Sigmoid colon (tissue), 4 donors: ENCODE measurements around the gene SPRYD3.
A peak's percentile ranks its signal among the peaks of the same experiment; 100 is the strongest.

Experiments
- EP300 ChIP-seq, 4 donors: sonication (generic); formaldehyde crosslinking; IDR thresholded peaks; one replicate each; pipeline ENCODE4 v1.6.1; 2017; ENCODE audit warnings: antibody characterized with exemption in 4 of 4
- POLR2A ChIP-seq, 2 donors: fragments of 450-650 bp; IDR thresholded peaks; one replicate each; pipeline ENCODE4 v1.6.1; 2016; ENCODE audit warnings: antibody characterized with exemption in 2 of 2, mild to moderate bottlenecking in 2 of 2, moderate library complexity in 2 of 2
- POLR2AphosphoS5 ChIP-seq, 4 donors: sonication (generic); formaldehyde crosslinking; IDR thresholded peaks; one replicate each; pipeline ENCODE4 v1.6.1; 2017; ENCODE audit warnings: antibody characterized with exemption in 4 of 4
- TF ChIP-seq, protein P1 (sequence below), 4 experiments: fragments of 450-650 bp in 3 of 4; fragments of 200-600 bp in 1 of 4; IDR thresholded peaks; one replicate each; pipeline ENCODE4 v1.5.1; 2016 to 2019; ENCODE audit warnings: antibody characterized with exemption in 4 of 4, mild to moderate bottlenecking in 3 of 4, moderate library complexity in 2 of 4

GRCh38 chr12:53054112-53054878, 24.9 kb downstream of the SPRYD3 start:
- TF ChIP-seq POLR2AphosphoS5 (IDR thresholded peaks at IDR 0.05) (peak; percentile 80 to 89 (median 84)), POLR2A (IDR thresholded peaks at IDR 0.05) (peak in 1 of 2 donors; percentile 44), EP300 (IDR thresholded peaks at IDR 0.05) (no peak)
- TF ChIP-seq, protein P1, sequence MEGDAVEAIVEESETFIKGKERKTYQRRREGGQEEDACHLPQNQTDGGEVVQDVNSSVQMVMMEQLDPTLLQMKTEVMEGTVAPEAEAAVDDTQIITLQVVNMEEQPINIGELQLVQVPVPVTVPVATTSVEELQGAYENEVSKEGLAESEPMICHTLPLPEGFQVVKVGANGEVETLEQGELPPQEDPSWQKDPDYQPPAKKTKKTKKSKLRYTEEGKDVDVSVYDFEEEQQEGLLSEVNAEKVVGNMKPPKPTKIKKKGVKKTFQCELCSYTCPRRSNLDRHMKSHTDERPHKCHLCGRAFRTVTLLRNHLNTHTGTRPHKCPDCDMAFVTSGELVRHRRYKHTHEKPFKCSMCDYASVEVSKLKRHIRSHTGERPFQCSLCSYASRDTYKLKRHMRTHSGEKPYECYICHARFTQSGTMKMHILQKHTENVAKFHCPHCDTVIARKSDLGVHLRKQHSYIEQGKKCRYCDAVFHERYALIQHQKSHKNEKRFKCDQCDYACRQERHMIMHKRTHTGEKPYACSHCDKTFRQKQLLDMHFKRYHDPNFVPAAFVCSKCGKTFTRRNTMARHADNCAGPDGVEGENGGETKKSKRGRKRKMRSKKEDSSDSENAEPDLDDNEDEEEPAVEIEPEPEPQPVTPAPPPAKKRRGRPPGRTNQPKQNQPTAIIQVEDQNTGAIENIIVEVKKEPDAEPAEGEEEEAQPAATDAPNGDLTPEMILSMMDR (IDR thresholded peaks at IDR 0.05), result no peak
